Measurements from ENCODE around the gene INMT. TPM values are rescaled to one million over a fixed set of nuclear protein-coding genes. Genes with fewer than 3 reads are reported as not detected.

The INMT gene
- total RNA-seq (ENCODE audit: low replicate concordance) = 87.2 and 104 TPM in 2 replicates

GRCh38 chr7:30751696-30752273 lies at the start of gene INMT:
Gene INMT (plus strand): TSS chr7:30752135. CDS start chr7:30752151, 16 bp downstream.

GRCh38 chr7:30771174-30771879 lies 19.4 kb downstream of the INMT start, which contains the start of gene MINDY4:
Gene MINDY4 (plus strand): TSS chr7:30771417. CDS start chr7:30771494, 77 bp downstream.

Other genes starting within 250 kb of the INMT start
- 16.6 and 28.3 TPM in 2 replicates for gene GGCT, start 247.3 kb upstream of the INMT start, total RNA-seq (ENCODE audit: low replicate concordance)
- 167 and 297 TPM in 2 replicates for gene GARS1, start 157.3 kb upstream of the INMT start, total RNA-seq (ENCODE audit: low replicate concordance)
- not detected in 2 replicates for gene CRHR2, start 69.7 kb upstream of the INMT start, total RNA-seq (ENCODE audit: low replicate concordance)
- 4.7 and 5.0 TPM in 2 replicates for gene MINDY4, start 19.3 kb downstream of the INMT start, total RNA-seq (ENCODE audit: low replicate concordance)
- 22.2 and 62.1 TPM in 2 replicates for gene AQP1, start 159.7 kb downstream of the INMT start, total RNA-seq (ENCODE audit: low replicate concordance)
- not detected in 2 replicates for gene GHRHR, start 211.8 kb downstream of the INMT start, total RNA-seq (ENCODE audit: low replicate concordance)

Measured in smooth muscle cell of the coronary artery (primary cell).